Epithelial cell of proximal tubule (primary cell): ENCODE measurements around the gene E2F2. TPM values are rescaled to one million over a fixed set of nuclear protein-coding genes. Genes with fewer than 3 reads are reported as not detected.

Experiments
- DNase-seq: peaks from one replicate; pipeline ENCODE4 v3.0.0-alpha.2; 2011; ENCODE audit warnings: low read depth
- H3K4me3 ChIP-seq: 2 replicates; pipeline ENCODE4 v1.5.1; 2011; ENCODE audit warnings: low read depth, mild to moderate bottlenecking, low read length
- CTCF ChIP-seq: conservative IDR thresholded peaks from 2 replicates; pipeline ENCODE4 v1.5.1; 2012; ENCODE audit warnings: low read depth, mild to moderate bottlenecking, low read length
- total RNA-seq: library from RNA; depleted of rRNA; stranded (reverse); fragments of >200 nt; gene quantifications from 2 replicates; pipeline ENCODE4 v1.2.3, GENCODE V29; 2015

Gene E2F2
- total RNA-seq, 1 donor from 2014 or later, result 4.0 TPM

GRCh38 chr1:23462766-23463165 is 68.3 kb downstream of the E2F2 start:
- no peak overlapping the region for H3K4me3 ChIP-seq
- no peak for DNase-seq
- no peak for TF ChIP-seq CTCF

- DNase-seq, result no peak
- no peak for TF ChIP-seq CTCF
- no peak overlapping the region for H3K4me3 ChIP-seq
Measured at GRCh38 chr1:23461050-23461449, 70.0 kb downstream of the E2F2 start.

GRCh38 chr1:23460519-23460918 is 70.5 kb downstream of the E2F2 start:
- H3K4me3 ChIP-seq, result no peak overlapping the region
- no peak for TF ChIP-seq CTCF
- no peak for DNase-seq

- no peak for TF ChIP-seq CTCF
- no peak overlapping the region for H3K4me3 ChIP-seq
- no peak for DNase-seq
Measured at GRCh38 chr1:23459338-23459757, 71.7 kb downstream of the E2F2 start.

Other genes with a start within 250 kb of the E2F2 start
- 87.7 and 135 TPM in 2 replicates for gene HNRNPR, start 186.9 kb downstream of the E2F2 start, total RNA-seq
- gene ZNF436, start 161.4 kb downstream of the E2F2 start, total RNA-seq, result 6.7 and 8.0 TPM in 2 replicates
- 0.65 and 3.1 TPM in 2 replicates for gene TCEA3, start 106.5 kb downstream of the E2F2 start, total RNA-seq
- gene ASAP3, start 47.1 kb downstream of the E2F2 start, total RNA-seq, result 5.1 and 11.5 TPM in 2 replicates
- gene ID3, start 28.3 kb upstream of the E2F2 start, total RNA-seq, result 76.0 and 154 TPM in 2 replicates
- 1,041 and 1,407 TPM in 2 replicates for gene RPL11, start 160.6 kb upstream of the E2F2 start, total RNA-seq
- gene ELOA, start 212.2 kb upstream of the E2F2 start, total RNA-seq, result 27.9 and 30.2 TPM in 2 replicates
- 39.0 and 47.0 TPM in 2 replicates for gene PITHD1, start 247.2 kb upstream of the E2F2 start, total RNA-seq